GM06990 (cell line): Measurements from ENCODE around the gene AKR1C8.
"Not testable (repeated sequence)": the region's sequence is repeated elsewhere in the genome, so short reads cannot be mapped to it uniquely, and the experiment has no call there.

ENCODE experiments used
- DNase-seq: peaks from one replicate; pipeline ENCODE4 v3.0.0-alpha.2; 2011; ENCODE audit not compliant: insufficient read length; ENCODE audit errors: extremely low read depth
- H3K27me3 ChIP-seq: replicated peaks from 2 replicates; pipeline ENCODE4 v1.6.0; 2011; ENCODE audit warnings: low read length; ENCODE audit not compliant: control insufficient read depth, insufficient read depth
- H3K36me3 ChIP-seq: 2 replicates; pipeline ENCODE4 v1.5.1; 2011; ENCODE audit warnings: low read length; ENCODE audit not compliant: control insufficient read depth, insufficient read depth
- H3K4me3 ChIP-seq: replicated peaks from 2 replicates; pipeline ENCODE4 v1.5.1; 2011; ENCODE audit warnings: low read depth, mild to moderate bottlenecking, control low read depth, low read length
- CTCF ChIP-seq: IDR thresholded peaks from 2 replicates; pipeline ENCODE4 v1.5.1; 2011; ENCODE audit warnings: low read length, control low read depth, mild to moderate bottlenecking, inconsistent platforms; ENCODE audit not compliant: insufficient read depth, poor library complexity, severe bottlenecking

AKR1C8 gene

GRCh38 chr10:5125315-5126044, 59.5 kb downstream of the AKR1C8 start:
- H3K27me3 ChIP-seq: no peaks in the 10 kb centered on the region
- DNase-seq: no peak
- no peaks in the 10 kb centered on the region for H3K36me3 ChIP-seq
- no peak for TF ChIP-seq CTCF
- H3K4me3 ChIP-seq: no peak overlapping the region

GRCh38 chr10:5123886-5124285, 61.1 kb downstream of the AKR1C8 start:
- no peak for DNase-seq
- TF ChIP-seq CTCF: no peak
- H3K4me3 ChIP-seq: no peak overlapping the region
- H3K27me3 ChIP-seq: no peaks in the 10 kb centered on the region
- no peaks in the 10 kb centered on the region for H3K36me3 ChIP-seq

GRCh38 chr10:5119997-5120396, 65.0 kb downstream of the AKR1C8 start:
- DNase-seq, H3K4me3 ChIP-seq, H3K27me3 ChIP-seq, H3K36me3 ChIP-seq: not testable (repeated sequence)

GRCh38 chr10:5117026-5117425, 67.9 kb downstream of the AKR1C8 start:
- Histone ChIP-seq H3K27me3 (no peaks in the 10 kb centered on the region), H3K36me3 (no peaks in the 10 kb centered on the region), H3K4me3 (no peak overlapping the region)
- no peak for TF ChIP-seq CTCF
- no peak for DNase-seq

- no peak for DNase-seq
- H3K4me3 ChIP-seq: no peak overlapping the region
- no peaks in the 10 kb centered on the region for H3K36me3 ChIP-seq
- no peak for TF ChIP-seq CTCF
- no peaks in the 10 kb centered on the region for H3K27me3 ChIP-seq
These were observed 68.3 kb downstream of the AKR1C8 start for GRCh38 chr10:5116621-5117020.

- DNase-seq, H3K4me3 ChIP-seq, H3K36me3 ChIP-seq, H3K27me3 ChIP-seq: not testable (repeated sequence)
These were observed 75.1 kb downstream of the AKR1C8 start for GRCh38 chr10:5109861-5110260.
